HuH-7 (cell line): ENCODE measurements around the gene BOD1L1.

Source experiments
- DNase-seq: peaks from one replicate; pipeline ENCODE4 v3.0.0; 2011; ENCODE audit warnings: low spot score

BOD1L1 gene

GRCh38 chr4:13539047-13539618, 88.4 kb downstream of the BOD1L1 start:
- DNase-seq: no peak

- no peak for DNase-seq
Measured at GRCh38 chr4:13538427-13538973, 89.0 kb downstream of the BOD1L1 start.

- peak; percentile 17 for DNase-seq
Measured at GRCh38 chr4:13537832-13538177, 89.7 kb downstream of the BOD1L1 start.

GRCh38 chr4:13537011-13537831, 90.3 kb downstream of the BOD1L1 start:
- no peak for DNase-seq

GRCh38 chr4:13536607-13537006, 90.9 kb downstream of the BOD1L1 start:
- DNase-seq: peak; percentile 10

GRCh38 chr4:13535708-13536361, 91.7 kb downstream of the BOD1L1 start:
- peak; percentile 45 for DNase-seq

- DNase-seq: peak; percentile 12
Measured at GRCh38 chr4:13535118-13535517, 92.4 kb downstream of the BOD1L1 start.

- peak; percentile 8 for DNase-seq
Measured at GRCh38 chr4:13534344-13535063, 93.0 kb downstream of the BOD1L1 start.

GRCh38 chr4:13533670-13534343, 93.7 kb downstream of the BOD1L1 start:
- peak; percentile 10 for DNase-seq

GRCh38 chr4:13531625-13531998, 95.9 kb downstream of the BOD1L1 start:
- DNase-seq: no peak

- no peak for DNase-seq
Measured at GRCh38 chr4:13530823-13531624, 96.5 kb downstream of the BOD1L1 start.

GRCh38 chr4:13529128-13529919, 98.2 kb downstream of the BOD1L1 start:
- DNase-seq: no peak

GRCh38 chr4:13528821-13529127, 98.8 kb downstream of the BOD1L1 start:
- peak; percentile 15 for DNase-seq

- no peak for DNase-seq
Measured at GRCh38 chr4:13527981-13528820, 99.3 kb downstream of the BOD1L1 start.

GRCh38 chr4:13527192-13527980, 100.1 kb downstream of the BOD1L1 start:
- DNase-seq: peak; percentile 12

GRCh38 chr4:13526658-13527057, 100.9 kb downstream of the BOD1L1 start:
- DNase-seq: no peak

- no peak for DNase-seq
Measured at GRCh38 chr4:13525606-13526281, 101.8 kb downstream of the BOD1L1 start.
